ENCODE data around the gene ZBED4.

- TF ChIP-seq SUZ12 (IDR thresholded peaks at IDR 0.05; ENCODE audit: extremely low read depth, insufficient read depth, insufficient read length) = no peak
- no peak for TF ChIP-seq YY1 (IDR thresholded peaks at IDR 0.05; ENCODE audit: insufficient read depth, insufficient read length)
Observed at GRCh38 chr22:49861642-49862495, 8.2 kb downstream of the ZBED4 start.
